ENCODE measurements around the gene CMSS1.

The CMSS1 gene

GRCh38 chr3:99951701-99952100 lies 134.0 kb downstream of the CMSS1 start:
- Histone ChIP-seq H3K27ac (ENCODE audit: low read depth, low read length) (no peak overlapping the region), H3K79me1 (ENCODE audit: low read length) (no peaks in the 10 kb centered on the region), H3K14ac (ENCODE audit: low read length) (no peak overlapping the region), H2BK5ac (ENCODE audit: low read depth, low read length, poor library complexity) (no peak overlapping the region), H4K8ac (ENCODE audit: low read depth, low read length) (no peak overlapping the region), H3K18ac (ENCODE audit: low read length) (no peak overlapping the region), H3K79me2 (ENCODE audit: control insufficient read depth, insufficient read depth, low read length, poor library complexity) (no peaks in the 10 kb centered on the region), H2BK12ac (ENCODE audit: low read length) (no peak overlapping the region), H2BK120ac (ENCODE audit: insufficient read depth, low read length, poor library complexity) (no peak overlapping the region), H3K9ac (ENCODE audit: low read length) (no peak overlapping the region), H4K12ac (ENCODE audit: low read depth, low read length) (no peak overlapping the region), H3K9me3 (ENCODE audit: insufficient read depth, low read depth, low read length) (no peaks in the 10 kb centered on the region), H2AK5ac (ENCODE audit: low read length) (no peak overlapping the region), H3K36me3 (ENCODE audit: control insufficient read depth in 1 of 2, insufficient read depth in 2 of 2, low read length in 2 of 2) (no peaks in the 10 kb centered on the region), H3K4me2 (ENCODE audit: low read length) (no peak overlapping the region), H3K4me3 (ENCODE audit: low read depth, low read length) (no peak overlapping the region), H3K27me3 (ENCODE audit: insufficient read depth, low read length) (no peaks in the 10 kb centered on the region), H3K4me1 (ENCODE audit: control insufficient read depth in 1 of 2, insufficient read depth in 2 of 2, low read length in 2 of 2) (no peaks in the 10 kb centered on the region), H3K23ac (ENCODE audit: low read length) (no peak overlapping the region), H3K4ac (ENCODE audit: low read depth, low read length) (no peak overlapping the region), H2AFZ (ENCODE audit: insufficient read depth, low read length, poor library complexity) (no peak overlapping the region), H4K91ac (ENCODE audit: low read depth, low read length) (no peak overlapping the region)
- DNase-seq: no peak

- no peak overlapping the region for H4K8ac ChIP-seq (ENCODE audit: low read depth, low read length)
- H2BK5ac ChIP-seq (ENCODE audit: low read depth, low read length, poor library complexity): no peak overlapping the region
- no peak overlapping the region for H2BK12ac ChIP-seq (ENCODE audit: low read length)
- H3K79me1 ChIP-seq (ENCODE audit: low read length): no peaks in the 10 kb centered on the region
- no peak overlapping the region for H2BK120ac ChIP-seq (ENCODE audit: insufficient read depth, low read length, poor library complexity)
- no peak overlapping the region for H3K23ac ChIP-seq (ENCODE audit: low read length)
- no peak overlapping the region for H3K4me3 ChIP-seq (ENCODE audit: low read depth, low read length)
- no peak overlapping the region for H3K9ac ChIP-seq (ENCODE audit: low read length)
- H4K91ac ChIP-seq (ENCODE audit: low read depth, low read length): no peak overlapping the region
- H3K9me3 ChIP-seq (ENCODE audit: insufficient read depth, low read depth, low read length): no peaks in the 10 kb centered on the region
- no peak overlapping the region for H3K18ac ChIP-seq (ENCODE audit: low read length)
- H2AK5ac ChIP-seq (ENCODE audit: low read length): no peak overlapping the region
- no peak for DNase-seq
- H3K27me3 ChIP-seq (ENCODE audit: insufficient read depth, low read length): no peaks in the 10 kb centered on the region
- H3K4me2 ChIP-seq (ENCODE audit: low read length): no peak overlapping the region
- no peak overlapping the region for H2AFZ ChIP-seq (ENCODE audit: insufficient read depth, low read length, poor library complexity)
- H3K36me3 ChIP-seq (ENCODE audit: control insufficient read depth in 1 of 2, insufficient read depth in 2 of 2, low read length in 2 of 2): no peaks in the 10 kb centered on the region
- H3K79me2 ChIP-seq (ENCODE audit: control insufficient read depth, insufficient read depth, low read length, poor library complexity): no peaks in the 10 kb centered on the region
- no peak overlapping the region for H3K4ac ChIP-seq (ENCODE audit: low read depth, low read length)
- H3K14ac ChIP-seq (ENCODE audit: low read length): no peak overlapping the region
- H3K27ac ChIP-seq (ENCODE audit: low read depth, low read length): no peak overlapping the region
- no peaks in the 10 kb centered on the region for H3K4me1 ChIP-seq (ENCODE audit: control insufficient read depth in 1 of 2, insufficient read depth in 2 of 2, low read length in 2 of 2)
- WGBS (ENCODE audit: extremely low coverage, insufficient coverage, insufficient read length): no CpG with 5 or more reads among the region's 1 CpG
- H4K12ac ChIP-seq (ENCODE audit: low read depth, low read length): no peak overlapping the region
These were observed 134.6 kb downstream of the CMSS1 start for GRCh38 chr3:99952306-99952705.

- DNase-seq: no peak
- Histone ChIP-seq H4K8ac (ENCODE audit: low read depth, low read length) (no peak overlapping the region), H2BK12ac (ENCODE audit: low read length) (no peak overlapping the region), H4K91ac (ENCODE audit: low read depth, low read length) (no peak overlapping the region), H4K12ac (ENCODE audit: low read depth, low read length) (no peak overlapping the region), H2BK5ac (ENCODE audit: low read depth, low read length, poor library complexity) (no peak overlapping the region), H3K4me3 (ENCODE audit: low read depth, low read length) (peak overlapping the region; percentile 6), H3K23ac (ENCODE audit: low read length) (no peak overlapping the region), H3K4me1 (ENCODE audit: control insufficient read depth in 1 of 2, insufficient read depth in 2 of 2, low read length in 2 of 2) (no peaks in the 10 kb centered on the region), H3K27ac (ENCODE audit: low read depth, low read length) (no peak overlapping the region), H3K9me3 (ENCODE audit: insufficient read depth, low read depth, low read length) (no peaks in the 10 kb centered on the region), H3K79me2 (ENCODE audit: control insufficient read depth, insufficient read depth, low read length, poor library complexity) (peaks cover 2% of the 10 kb centered on the region), H3K27me3 (ENCODE audit: insufficient read depth, low read length) (no peaks in the 10 kb centered on the region), H3K14ac (ENCODE audit: low read length) (no peak overlapping the region), H3K4me2 (ENCODE audit: low read length) (no peak overlapping the region), H3K9ac (ENCODE audit: low read length) (no peak overlapping the region), H2AK5ac (ENCODE audit: low read length) (no peak overlapping the region), H2BK120ac (ENCODE audit: insufficient read depth, low read length, poor library complexity) (no peak overlapping the region), H3K18ac (ENCODE audit: low read length) (no peak overlapping the region), H3K79me1 (ENCODE audit: low read length) (no peaks in the 10 kb centered on the region), H3K36me3 (ENCODE audit: control insufficient read depth in 1 of 2, insufficient read depth in 2 of 2, low read length in 2 of 2) (no peaks in the 10 kb centered on the region), H3K4ac (ENCODE audit: low read depth, low read length) (no peak overlapping the region), H2AFZ (ENCODE audit: insufficient read depth, low read length, poor library complexity) (no peak overlapping the region)
These were observed 135.9 kb downstream of the CMSS1 start for GRCh38 chr3:99953596-99953995.

GRCh38 chr3:99954914-99955644 lies 137.4 kb downstream of the CMSS1 start:
- no peak overlapping the region for H2BK120ac ChIP-seq (ENCODE audit: insufficient read depth, low read length, poor library complexity)
- no peak overlapping the region for H3K4me2 ChIP-seq (ENCODE audit: low read length)
- H3K4me3 ChIP-seq (ENCODE audit: low read depth, low read length): no peak overlapping the region
- no peak overlapping the region for H4K8ac ChIP-seq (ENCODE audit: low read depth, low read length)
- WGBS (ENCODE audit: extremely low coverage, insufficient coverage, insufficient read length): no CpG with 5 or more reads among the region's 4 CpGs
- no peak overlapping the region for H2AFZ ChIP-seq (ENCODE audit: insufficient read depth, low read length, poor library complexity)
- DNase-seq: no peak
- H2BK12ac ChIP-seq (ENCODE audit: low read length): no peak overlapping the region
- no peak overlapping the region for H3K9ac ChIP-seq (ENCODE audit: low read length)
- no peak overlapping the region for H4K12ac ChIP-seq (ENCODE audit: low read depth, low read length)
- no peaks in the 10 kb centered on the region for H3K4me1 ChIP-seq (ENCODE audit: control insufficient read depth in 1 of 2, insufficient read depth in 2 of 2, low read length in 2 of 2)
- no peaks in the 10 kb centered on the region for H3K36me3 ChIP-seq (ENCODE audit: control insufficient read depth in 1 of 2, insufficient read depth in 2 of 2, low read length in 2 of 2)
- no peak overlapping the region for H3K23ac ChIP-seq (ENCODE audit: low read length)
- no peaks in the 10 kb centered on the region for H3K79me1 ChIP-seq (ENCODE audit: low read length)
- H3K18ac ChIP-seq (ENCODE audit: low read length): no peak overlapping the region
- H3K27me3 ChIP-seq (ENCODE audit: insufficient read depth, low read length): no peaks in the 10 kb centered on the region
- H3K27ac ChIP-seq (ENCODE audit: low read depth, low read length): no peak overlapping the region
- H2AK5ac ChIP-seq (ENCODE audit: low read length): no peak overlapping the region
- no peak overlapping the region for H3K14ac ChIP-seq (ENCODE audit: low read length)
- H4K91ac ChIP-seq (ENCODE audit: low read depth, low read length): no peak overlapping the region
- no peaks in the 10 kb centered on the region for H3K9me3 ChIP-seq (ENCODE audit: insufficient read depth, low read depth, low read length)
- no peak overlapping the region for H3K4ac ChIP-seq (ENCODE audit: low read depth, low read length)
- no peak overlapping the region for H2BK5ac ChIP-seq (ENCODE audit: low read depth, low read length, poor library complexity)
- H3K79me2 ChIP-seq (ENCODE audit: control insufficient read depth, insufficient read depth, low read length, poor library complexity): peaks cover 2% of the 10 kb centered on the region
